H1 (cell line): ENCODE measurements around the gene RNF212. TPM values are rescaled to one million over a fixed set of nuclear protein-coding genes. Genes with fewer than 3 reads are reported as not detected.

ENCODE experiments used
- CTCF ChIA-PET: fragments of 300-600 bp; sonication (Branson Sonifier 250); formaldehyde crosslinking; loops from one replicate; lab custom pipeline; 2021; ENCODE audit not compliant: partially characterized antibody; lab: Charles Lee
- POLR2A ChIA-PET: fragments of 300-600 bp; sonication (Branson Sonifier 250); formaldehyde crosslinking; loops from one replicate; lab custom pipeline; 2021; ENCODE audit warnings: inconsistent platforms; ENCODE audit not compliant: partially characterized antibody; lab: Charles Lee
- DNase-seq, 2 experiments: peaks; one replicate each; pipeline versions ENCODE4 v3.0.0 to v3.0.0-alpha.2; 2010 to 2022; ENCODE audit warnings: low spot score in 2 of 2, low read depth in 1 of 2, mixed read lengths in 1 of 2
- FAIRE-seq: peaks from 2 replicates; lab custom pipeline; 2011; peaks lifted over from hg19 to GRCh38; lab: Jason Lieb, UNC
- H2AFZ ChIP-seq: 2 replicates; pipeline ENCODE4 v1.8.1; 2012; ENCODE audit warnings: low read length, inconsistent platforms
- H2AK5ac ChIP-seq: 2 replicates; pipeline ENCODE4 v1.6.1; 2013; ENCODE audit warnings: low read depth, low read length
- H2BK120ac ChIP-seq: replicated peaks from 2 replicates; pipeline ENCODE3; 2013; ENCODE audit warnings: low read depth, low read length, inconsistent platforms
- H2BK12ac ChIP-seq: 2 replicates; pipeline ENCODE4 v1.6.1; 2013; ENCODE audit warnings: low read depth, low read length
- H2BK15ac ChIP-seq: 2 replicates; pipeline ENCODE4 v1.6.1; 2013; ENCODE audit warnings: low read length
- H2BK20ac ChIP-seq: 2 replicates; pipeline ENCODE4 v1.6.1; 2013; ENCODE audit warnings: low read length
- H2BK5ac ChIP-seq: 2 replicates; pipeline ENCODE4 v1.6.1; 2013; ENCODE audit warnings: low read depth, low read length
- H3K14ac ChIP-seq: 2 replicates; pipeline ENCODE4 v1.6.1; 2013; ENCODE audit warnings: inconsistent platforms; ENCODE audit not compliant: insufficient read length
- H3K18ac ChIP-seq: 2 replicates; pipeline ENCODE4 v1.6.1; 2013; ENCODE audit warnings: low read length; ENCODE audit errors: extremely low read depth
- H3K23ac ChIP-seq: 2 replicates; pipeline ENCODE4 v1.6.1; 2013; ENCODE audit warnings: inconsistent platforms; ENCODE audit not compliant: insufficient read length
- H3K23me2 ChIP-seq: 2 replicates; pipeline ENCODE4 v1.6.1; 2013; ENCODE audit warnings: low read depth, low read length
- H3K27ac ChIP-seq: 2 replicates; pipeline ENCODE4 v1.6.1; 2011; ENCODE audit warnings: low read depth, low read length, inconsistent platforms
- H3K27me3 ChIP-seq, 4 experiments: replicated peaks in 1 of 4; 1 replicate in 1 of 4; 2 replicates in 3 of 4; pipeline versions ENCODE4 v1.6.1 to v1.8.1; 2011 to 2013; ENCODE audit warnings: low read length in 3 of 4, mild to moderate bottlenecking in 3 of 4, inconsistent platforms in 2 of 4, mixed read lengths in 2 of 4, moderate library complexity in 1 of 4; ENCODE audit not compliant: control insufficient read depth in 3 of 4, insufficient read depth in 3 of 4; ENCODE audit errors: extremely low read depth in 1 of 4
- H3K36me3 ChIP-seq, 4 experiments: 2 replicates each; pipeline versions ENCODE4 v1.6.1 to v1.8.1; 2011 to 2013; ENCODE audit warnings: mild to moderate bottlenecking in 4 of 4, low read length in 3 of 4, moderate library complexity in 2 of 4, control low read depth in 1 of 4, inconsistent platforms in 1 of 4; ENCODE audit not compliant: insufficient read depth in 4 of 4, control insufficient read depth in 2 of 4
- H3K4ac ChIP-seq: replicated peaks from 2 replicates; pipeline ENCODE3; 2013; ENCODE audit warnings: low read length, low read depth, mixed read lengths, inconsistent platforms; ENCODE audit not compliant: insufficient read length
- H3K4me1 ChIP-seq, 4 experiments: replicated peaks in 1 of 4; 1 replicate in 1 of 4; 2 replicates in 3 of 4; pipeline versions ENCODE4 v1.6.1 to v1.8.1; 2011 to 2013; ENCODE audit warnings: low read length in 3 of 4, inconsistent platforms in 2 of 4, mixed read lengths in 1 of 4; ENCODE audit not compliant: insufficient read depth in 4 of 4, control insufficient read depth in 3 of 4
- H3K4me2 ChIP-seq, 2 experiments: 2 replicates each; pipeline versions ENCODE4 v1.6.1 to v1.8.1; 2011 to 2013; ENCODE audit warnings: low read depth in 2 of 2, low read length in 2 of 2, control low read depth in 1 of 2, inconsistent platforms in 1 of 2, mild to moderate bottlenecking in 1 of 2; ENCODE audit not compliant: insufficient read depth in 1 of 2
- H3K4me3 ChIP-seq, 4 experiments: fragments of 200-600, 300-600 bp in 1 of 4; sonication (generic), shearing (Covaris generic), sonication (Bioruptor Twin) in 1 of 4; 2 replicates each; pipeline versions ENCODE4 v1.5.1 to v1.8.1; 2011 to 2016; ENCODE audit warnings: low read length in 4 of 4, low read depth in 3 of 4, control low read depth in 2 of 4, inconsistent platforms in 2 of 4, mild to moderate bottlenecking in 2 of 4, mixed read lengths in 1 of 4, moderate library complexity in 1 of 4; ENCODE audit not compliant: insufficient read depth in 2 of 4; ENCODE audit errors: extremely low read depth in 1 of 4
- H3K56ac ChIP-seq: replicated peaks from 2 replicates; pipeline ENCODE3; 2013; ENCODE audit warnings: low read depth, mild to moderate bottlenecking, mixed read lengths, low read length, inconsistent platforms; ENCODE audit not compliant: insufficient read length
- H3K79me1 ChIP-seq: 2 replicates; pipeline ENCODE4 v1.6.1; 2013; ENCODE audit warnings: low read depth, low read length, control low read depth
- H3K79me2 ChIP-seq, 2 experiments: 2 replicates each; pipeline versions ENCODE4 v1.6.1 to v1.8.1; 2012 to 2013; ENCODE audit warnings: low read length in 2 of 2, mild to moderate bottlenecking in 2 of 2, inconsistent platforms in 1 of 2; ENCODE audit not compliant: insufficient read depth in 2 of 2, control insufficient read depth in 1 of 2
- H3K9ac ChIP-seq, 4 experiments: replicated peaks in 1 of 4; 1 replicate in 1 of 4; 2 replicates in 3 of 4; pipeline versions ENCODE4 v1.6.1 to v1.8.1; 2011 to 2013; ENCODE audit warnings: low read depth in 3 of 4, low read length in 3 of 4, control low read depth in 2 of 4, mild to moderate bottlenecking in 2 of 4, moderate library complexity in 2 of 4, inconsistent platforms in 1 of 4; ENCODE audit errors: extremely low read depth in 1 of 4
- H3K9me3 ChIP-seq, 2 experiments: 2 replicates each; pipeline versions ENCODE4 v1.6.1 to v1.8.1; 2012 to 2013; ENCODE audit warnings: mild to moderate bottlenecking in 2 of 2, moderate library complexity in 2 of 2, control low read depth in 1 of 2, inconsistent platforms in 1 of 2, low read depth in 1 of 2, low read length in 1 of 2, mixed read lengths in 1 of 2; ENCODE audit not compliant: insufficient read depth in 2 of 2
- H4K20me1 ChIP-seq, 2 experiments: replicated peaks in 1 of 2; 2 replicates each; pipeline versions ENCODE3 to v1.8.1; 2011 to 2013; ENCODE audit warnings: inconsistent platforms in 2 of 2, low read length in 2 of 2, mild to moderate bottlenecking in 1 of 2; ENCODE audit not compliant: insufficient read depth in 2 of 2, control insufficient read depth in 1 of 2
- H4K5ac ChIP-seq: 2 replicates; pipeline ENCODE4 v1.6.1; 2013; ENCODE audit warnings: low read length, low read depth, mixed read lengths, inconsistent platforms; ENCODE audit not compliant: insufficient read length
- H4K8ac ChIP-seq: 2 replicates; pipeline ENCODE4 v1.8.0; 2013; ENCODE audit warnings: mild to moderate bottlenecking, moderate library complexity, low read length, inconsistent platforms; ENCODE audit not compliant: insufficient read depth; ENCODE audit errors: extremely low read depth
- H4K91ac ChIP-seq: replicated peaks from 2 replicates; pipeline ENCODE3; 2013; ENCODE audit warnings: low read length, mixed read lengths, inconsistent platforms; ENCODE audit not compliant: insufficient read length
- ATF2 ChIP-seq: IDR thresholded peaks from 2 replicates; pipeline ENCODE4 v1.6.1; 2012; ENCODE audit warnings: low read length, inconsistent platforms
- BRCA1 ChIP-seq: IDR thresholded peaks from 2 replicates; pipeline ENCODE4 v1.6.1; 2012; ENCODE audit warnings: low read depth, low read length, improper control_type of control experiment
- CEBPB ChIP-seq: IDR thresholded peaks from 2 replicates; pipeline ENCODE4 v1.6.1; 2012; ENCODE audit warnings: low read depth, low read length
- CTCF ChIP-seq, 3 experiments: IDR thresholded peaks; 1 replicate in 2 of 3; 2 replicates in 1 of 3; pipeline versions ENCODE4 v1.5.1 to v1.6.1; 2011; ENCODE audit warnings: low read length in 3 of 3, mild to moderate bottlenecking in 3 of 3, inconsistent platforms in 2 of 3, low read depth in 1 of 3, moderate library complexity in 1 of 3; ENCODE audit not compliant: insufficient read depth in 1 of 3; ENCODE audit errors: control extremely low read depth in 1 of 3
- MAX ChIP-seq: IDR thresholded peaks from 2 replicates; pipeline ENCODE4 v1.6.1; 2012; ENCODE audit warnings: inconsistent platforms
- PHF8 ChIP-seq: fragments of 200-600 bp; sonication (generic); conservative IDR thresholded peaks from 2 replicates; pipeline ENCODE4 v1.7.1; 2012; ENCODE audit warnings: low read depth, mild to moderate bottlenecking, inconsistent platforms, low read length, moderate library complexity
- RAD21 ChIP-seq, 2 experiments: IDR thresholded peaks in 1 of 2; conservative IDR thresholded peaks in 1 of 2; 2 replicates each; pipeline ENCODE4 v1.6.1; 2011; ENCODE audit warnings: low read depth in 2 of 2, low read length in 2 of 2, improper control_type of control experiment in 1 of 2, inconsistent platforms in 1 of 2, mild to moderate bottlenecking in 1 of 2, moderate library complexity in 1 of 2
- TAF1 ChIP-seq: IDR thresholded peaks from 2 replicates; pipeline ENCODE4 v1.6.1; 2011; ENCODE audit warnings: mild to moderate bottlenecking, low read depth, low read length
- YY1 ChIP-seq: IDR thresholded peaks from 2 replicates; pipeline ENCODE4 v1.6.1; 2011; ENCODE audit warnings: low read depth, mild to moderate bottlenecking, low read length
- WGBS, 2 experiments: shearing (Covaris generic) in 1 of 2; methylation state at CpG; one replicate each; pipeline versions ENCODE4 v1.1.6 to v1.1.7; 2013 to 2015; ENCODE audit warnings: low lambda C conversion rate in 2 of 2, mixed read lengths in 2 of 2, inconsistent platforms in 1 of 2, low coverage in 1 of 2, missing lambda C conversion rate in 1 of 2; ENCODE audit not compliant: insufficient replicate concordance in 2 of 2, insufficient coverage in 1 of 2, insufficient read length in 1 of 2; ENCODE audit errors: extremely low coverage in 1 of 2, missing lambda C conversion rate in 1 of 2; 5-methylcytosine and 5-hydroxymethylcytosine counted together
- polyA plus RNA-seq, 7 experiments: library from polyadenylated mRNA; depleted of rRNA in 3 of 7; stranded (reverse) in 5 of 7; unstranded in 2 of 7; fragments of >200 nt in 5 of 7; fragments of 200-250 nt in 2 of 7; gene quantifications; 1 replicate in 5 of 7; 2 replicates in 1 of 7; 4 replicates in 1 of 7; pipeline versions ENCODE4 v1.2.1 to v1.2.3, GENCODE V29; 2011 to 2013; ENCODE audit warnings: missing spikeins in 2 of 7, mixed read lengths in 2 of 7
- total RNA-seq: library from RNA; stranded (reverse); fragmentation: NEBNext Ultra II Directional; extraction: Animal tissue kit (Norgen Biotek cat#: 25700); gene quantifications from 2 replicates; pipeline ENCODE4 v1.2.1, GENCODE V29; 2021

The RNF212 gene
- total and polyA plus RNA-seq, 2 of the 8 experiments (the other 6 are each of a cell fraction or from before 2014, with no cell fraction given), result 3.4 to 5.4 TPM

GRCh38 chr4:1091561-1091995 lies 21.8 kb downstream of the RNF212 start:
- 95% methylated on average over 9 of the region's 10 CpGs; no CpG with 5 or more reads in 1 of the 2 experiments for WGBS, 2 experiments
- no peaks in the 10 kb centered on the region for H3K79me1 ChIP-seq
- H3K9me3 ChIP-seq, result peaks cover 0 to 9% of the 10 kb centered on the region in 2 experiments; a peak in 3 of 4 replicates
- no peak overlapping the region for H2AK5ac ChIP-seq
- H2BK20ac ChIP-seq, result no peak overlapping the region
- DNase-seq (no peak), FAIRE-seq (no peak)
- H3K4me1 ChIP-seq, result no peaks in the 10 kb centered on the region; a peak in 1 of 7 replicates
- H2AFZ ChIP-seq, result no peak overlapping the region
- no peak overlapping the region for H3K4me3 ChIP-seq
- no peak overlapping the region for H3K9ac ChIP-seq
- H2BK5ac ChIP-seq, result no peak overlapping the region
- ChIA-PET POLR2A (no interaction called here), CTCF (interaction anchor here (1.1 to 4.1 kb wide), 11 partner anchors 9 to 218 kb away, joined by 3 to 19 read pairs (median 4); no protein-coding TSS in a partner anchor)
- no peak overlapping the region for H2BK120ac ChIP-seq
- no peaks in the 10 kb centered on the region for H3K23me2 ChIP-seq
- no peaks in the 10 kb centered on the region for H4K20me1 ChIP-seq
- H3K4ac ChIP-seq, result no peak overlapping the region
- H3K79me2 ChIP-seq, result no peaks in the 10 kb centered on the region
- H3K18ac ChIP-seq, result no peak overlapping the region
- no peak overlapping the region for H4K8ac ChIP-seq
- no peak overlapping the region for H4K91ac ChIP-seq
- H3K27me3 ChIP-seq, result no peaks in the 10 kb centered on the region
- no peak overlapping the region for H2BK15ac ChIP-seq
- H3K56ac ChIP-seq, result no peak overlapping the region
- H3K36me3 ChIP-seq, result no peaks in the 10 kb centered on the region
- no peak overlapping the region for H3K4me2 ChIP-seq
- no peak overlapping the region for H3K23ac ChIP-seq
- no peak overlapping the region for H3K27ac ChIP-seq
- no peak overlapping the region for H2BK12ac ChIP-seq
- H4K5ac ChIP-seq, result no peak overlapping the region
- H3K14ac ChIP-seq, result no peak overlapping the region
- TF ChIP-seq BRCA1, result no peak
- TF ChIP-seq CEBPB, result no peak
- TF ChIP-seq YY1, result no peak
- no peak for TF ChIP-seq CTCF (IDR thresholded peaks at IDR 0.05; ENCODE audit: control extremely low read depth in 1 of 3, insufficient read depth in 1 of 3, low read depth in 1 of 3, low read length in 3 of 3)
- TF ChIP-seq RAD21 (IDR thresholded peaks at IDR 0.05 in 1 of 2, conservative IDR thresholded peaks at IDR 0.05 in 1 of 2; ENCODE audit: low read depth in 2 of 2, low read length in 2 of 2), result no peak
- TF ChIP-seq PHF8, result no peak
- TF ChIP-seq ATF2, result no peak
- TF ChIP-seq MAX, result no peak
- TF ChIP-seq TAF1, result no peak
